ENCODE results near the gene UVSSA.

GRCh38 chr4:1359976-1360375, 13.0 kb downstream of the UVSSA start:
- TF ChIP-seq RNF219 (CRISPR knock-in tag; IDR thresholded peaks at IDR 0.05) (no peak), RBM25 (IDR thresholded peaks at IDR 0.05; ENCODE audit: low read depth, low read length, severe bottlenecking) (no peak)

Measured in K562 (cell line).